BLaER1 treated with 17β-estradiol and CSF1 and Interleukin-3, amounts not matched to agents 10 nM and 100 nM (cell line): ENCODE results near the gene AKR1B1.

Experiments
- H3K27ac ChIP-seq, 11 experiments: shearing (Covaris generic); formaldehyde crosslinking; 2 replicates each; pipeline ENCODE4 v1.8.1; 2022
- H3K27me3 ChIP-seq, 11 experiments: shearing (Covaris generic); formaldehyde crosslinking; 2 replicates each; pipeline ENCODE4 v1.8.1; 2022
- H3K36me3 ChIP-seq, 11 experiments: shearing (Covaris generic); formaldehyde crosslinking; 2 replicates each; pipeline ENCODE4 v1.8.1; 2022
- H3K4me1 ChIP-seq, 10 experiments: shearing (Covaris generic); formaldehyde crosslinking; 2 replicates each; pipeline ENCODE4 v1.8.1; 2022
- H3K4me2 ChIP-seq, 11 experiments: shearing (Covaris generic); formaldehyde crosslinking; 2 replicates each; pipeline ENCODE4 v1.8.1; 2022
- H3K4me3 ChIP-seq, 10 experiments: shearing (Covaris generic); formaldehyde crosslinking; 2 replicates each; pipeline ENCODE4 v1.8.1; 2022
- H3K9ac ChIP-seq, 11 experiments: shearing (Covaris generic); formaldehyde crosslinking; 2 replicates each; pipeline ENCODE4 v1.8.1; 2022
- H3K9me3 ChIP-seq, 11 experiments: shearing (Covaris generic); formaldehyde crosslinking; replicated peaks in 1 of 11; 2 replicates each; pipeline ENCODE4 v1.8.1; 2022
- H4K20me1 ChIP-seq, 11 experiments: shearing (Covaris generic); formaldehyde crosslinking; 2 replicates each; pipeline ENCODE4 v1.8.1; 2022
- Cebpa-rat ChIP-seq, 11 experiments: shearing (Covaris generic); IDR thresholded peaks; 2 replicates each; pipeline ENCODE4 v1.8.1; 2022

The AKR1B1 gene

GRCh38 chr7:134452419-134452838 lies 6.5 kb downstream of the AKR1B1 start:
- Histone ChIP-seq H3K4me1 (peaks cover 76 to 100% (median 91%) of the 10 kb centered on the region in 10 experiments), H3K27ac (peak overlapping the region; percentile 59 to 77 (median 68); a peak in 19 of 22 replicates), H3K27me3 (no peaks in the 10 kb centered on the region), H3K4me2 (peak overlapping the region; percentile 86 to 96 (median 93)), H3K9ac (peak overlapping the region in 10 of 11 experiments; percentile 7 to 69 (median 58); a peak in 17 of 22 replicates), H4K20me1 (peaks cover 0 to 60% (median 22%) of the 10 kb centered on the region in 11 experiments; a peak in 13 of 22 replicates), H3K9me3 (no peaks in the 10 kb centered on the region), H3K36me3 (peaks cover 51 to 66% (median 63%) of the 10 kb centered on the region in 11 experiments), H3K4me3 (peak overlapping the region in 9 of 10 experiments; percentile 7 to 48 (median 32); a peak in 11 of 20 replicates)
- TF ChIP-seq Cebpa-rat (IDR thresholded peaks at IDR 0.05), result no peak

GRCh38 chr7:134451656-134452055 lies 7.2 kb downstream of the AKR1B1 start:
- H3K27ac ChIP-seq, result peak overlapping the region in 10 of 11 experiments; percentile 1 to 77 (median 68); a peak in 14 of 22 replicates
- H3K9ac ChIP-seq, result peak overlapping the region in 5 of 11 experiments; percentile 54 to 69 (median 68); a peak in 8 of 22 replicates
- H3K9me3 ChIP-seq, result no peaks in the 10 kb centered on the region
- H3K36me3 ChIP-seq, result peaks cover 56 to 66% (median 64%) of the 10 kb centered on the region in 11 experiments
- H4K20me1 ChIP-seq, result peaks cover 0 to 53% (median 20%) of the 10 kb centered on the region in 11 experiments; a peak in 12 of 22 replicates
- H3K4me1 ChIP-seq, result peaks cover 68 to 98% (median 87%) of the 10 kb centered on the region in 10 experiments
- H3K27me3 ChIP-seq, result no peaks in the 10 kb centered on the region
- peak overlapping the region; percentile 86 to 96 (median 93) for H3K4me2 ChIP-seq
- TF ChIP-seq Cebpa-rat (IDR thresholded peaks at IDR 0.05), result no peak
- H3K4me3 ChIP-seq, result peak overlapping the region in 2 of 10 experiments; percentile 39 to 47; a peak in 2 of 20 replicates

- Histone ChIP-seq H3K4me2 (peak overlapping the region in 7 of 11 experiments; percentile 3 to 96 (median 93); a peak in 10 of 22 replicates), H3K27me3 (no peaks in the 10 kb centered on the region), H3K36me3 (peaks cover 58 to 66% (median 63%) of the 10 kb centered on the region in 11 experiments), H3K4me3 (no peak overlapping the region), H4K20me1 (peaks cover 0 to 46% (median 20%) of the 10 kb centered on the region in 11 experiments; a peak in 12 of 22 replicates), H3K9me3 (no peaks in the 10 kb centered on the region), H3K4me1 (peaks cover 56 to 86% (median 75%) of the 10 kb centered on the region in 10 experiments), H3K27ac (peak overlapping the region in 3 of 11 experiments; percentile 15 to 77 (median 41); a peak in 4 of 22 replicates), H3K9ac (no peak overlapping the region)
- no peak for TF ChIP-seq Cebpa-rat (IDR thresholded peaks at IDR 0.05)
Observed at GRCh38 chr7:134450294-134451000, 8.5 kb downstream of the AKR1B1 start.

GRCh38 chr7:134449680-134450079 lies 9.2 kb downstream of the AKR1B1 start:
- Histone ChIP-seq H3K27ac (peak overlapping the region in 3 of 11 experiments; percentile 15 to 41 (median 32); a peak in 3 of 22 replicates), H4K20me1 (peaks cover 0 to 41% (median 20%) of the 10 kb centered on the region in 11 experiments; a peak in 12 of 22 replicates), H3K4me1 (peaks cover 48 to 86% (median 70%) of the 10 kb centered on the region in 10 experiments), H3K27me3 (no peaks in the 10 kb centered on the region), H3K9me3 (no peaks in the 10 kb centered on the region), H3K4me2 (peak overlapping the region in 2 of 11 experiments; percentile 94 to 96; a peak in 3 of 22 replicates), H3K4me3 (no peak overlapping the region), H3K9ac (no peak overlapping the region), H3K36me3 (peaks cover 66 to 72% (median 69%) of the 10 kb centered on the region in 11 experiments)
- TF ChIP-seq Cebpa-rat (IDR thresholded peaks at IDR 0.05), result no peak

- H3K27ac ChIP-seq, result peak overlapping the region in 9 of 11 experiments; percentile 22 to 74 (median 60); a peak in 16 of 22 replicates
- H3K4me2 ChIP-seq, result peak overlapping the region in 7 of 11 experiments; percentile 40 to 82 (median 72); a peak in 13 of 22 replicates
- peaks cover 0 to 31% (median 14%) of the 10 kb centered on the region in 11 experiments; a peak in 13 of 22 replicates for H4K20me1 ChIP-seq
- no peak for TF ChIP-seq Cebpa-rat (IDR thresholded peaks at IDR 0.05)
- peak overlapping the region in 1 of 10 experiments; percentile 21; a peak in 1 of 20 replicates for H3K4me3 ChIP-seq
- H3K9me3 ChIP-seq, result no peaks in the 10 kb centered on the region
- H3K36me3 ChIP-seq, result peaks cover 77 to 83% (median 80%) of the 10 kb centered on the region in 11 experiments
- peaks cover 37 to 83% (median 62%) of the 10 kb centered on the region in 10 experiments for H3K4me1 ChIP-seq
- no peaks in the 10 kb centered on the region for H3K27me3 ChIP-seq
- peak overlapping the region in 4 of 11 experiments; percentile 4 to 51 (median 30); a peak in 8 of 22 replicates for H3K9ac ChIP-seq
Observed at GRCh38 chr7:134448356-134449229, 10.3 kb downstream of the AKR1B1 start.

- Histone ChIP-seq H4K20me1 (peaks cover 0 to 19% (median 3%) of the 10 kb centered on the region in 11 experiments; a peak in 14 of 22 replicates), H3K9me3 (no peaks in the 10 kb centered on the region), H3K36me3 (peaks cover 89 to 95% (median 92%) of the 10 kb centered on the region in 11 experiments), H3K27ac (peak overlapping the region in 8 of 11 experiments; percentile 6 to 74 (median 61); a peak in 14 of 22 replicates), H3K9ac (peak overlapping the region in 1 of 11 experiments; percentile 42; a peak in 1 of 22 replicates), H3K4me2 (peak overlapping the region in 7 of 11 experiments; percentile 0 to 82 (median 72); a peak in 11 of 22 replicates), H3K4me3 (no peak overlapping the region), H3K4me1 (peaks cover 25 to 71% (median 50%) of the 10 kb centered on the region in 10 experiments), H3K27me3 (no peaks in the 10 kb centered on the region)
- no peak for TF ChIP-seq Cebpa-rat (IDR thresholded peaks at IDR 0.05)
Observed at GRCh38 chr7:134447383-134447782, 11.5 kb downstream of the AKR1B1 start.

- Histone ChIP-seq H3K9ac (no peak overlapping the region), H3K4me2 (no peak overlapping the region), H3K36me3 (peaks cover 93 to 99% (median 97%) of the 10 kb centered on the region in 11 experiments)
Observed at GRCh38 chr7:134446923-134447322, 12.0 kb downstream of the AKR1B1 start.

GRCh38 chr7:134446446-134446845 lies 12.5 kb downstream of the AKR1B1 start:
- Histone ChIP-seq H3K9me3 (no peaks in the 10 kb centered on the region), H3K9ac (no peak overlapping the region), H3K4me2 (no peak overlapping the region), H3K27me3 (no peaks in the 10 kb centered on the region), H3K4me3 (no peak overlapping the region), H3K4me1 (peaks cover 16 to 61% (median 41%) of the 10 kb centered on the region in 10 experiments), H3K27ac (0 out of 22 replicates have a peak overlapping the region, but pooled peaks of 1 of the 11 experiments have one; percentile 70), H3K36me3 (peaks cover 97 to 100% (median 99%) of the 10 kb centered on the region in 11 experiments), H4K20me1 (peaks cover 0 to 10% (median 0%) of the 10 kb centered on the region in 11 experiments; a peak in 7 of 22 replicates)
- no peak for TF ChIP-seq Cebpa-rat (IDR thresholded peaks at IDR 0.05)

More at GRCh38 chr7:134446923-134447322, 12.0 kb downstream of the AKR1B1 start:
- no peak overlapping the region for H3K4me3 ChIP-seq
- H3K9me3 ChIP-seq, result no peaks in the 10 kb centered on the region
- no peaks in the 10 kb centered on the region for H3K27me3 ChIP-seq
- H4K20me1 ChIP-seq, result peaks cover 0 to 14% (median 0%) of the 10 kb centered on the region in 11 experiments; a peak in 8 of 22 replicates
- H3K4me1 ChIP-seq, result peaks cover 21 to 66% (median 45%) of the 10 kb centered on the region in 10 experiments
- H3K27ac ChIP-seq, result peak overlapping the region in 3 of 11 experiments; percentile 62 to 74 (median 70); a peak in 6 of 22 replicates
- no peak for TF ChIP-seq Cebpa-rat (IDR thresholded peaks at IDR 0.05)
